Left lung (tissue), 10 donors: ENCODE results near the gene FAM240A. TPM values are rescaled to one million over a fixed set of nuclear protein-coding genes. Genes with fewer than 3 reads are reported as not detected.

Source experiments
- ATAC-seq: fragments of 200-7000 bp; cut with Tn5 transposase; one replicate; pipeline ENCODE4 v1.9.1; 2020; ENCODE audit warnings: moderate library complexity
- DNase-seq, 4 donors: peaks; one replicate each; pipeline ENCODE4 v3.0.0-alpha.2; 2013 to 2020
- H3K27ac ChIP-seq, 2 donors: fragments of 200-600 bp; sonication (generic) in 1 of 2; one replicate each; pipeline versions ENCODE4 v1.5.0 to v1.8.0; 2020 to 2021
- H3K27me3 ChIP-seq, 2 donors: fragments of 200-600 bp; sonication (generic) in 1 of 2; one replicate each; pipeline versions ENCODE4 v1.5.0 to v1.8.0; 2020 to 2021
- H3K36me3 ChIP-seq, 2 donors: fragments of 200-600 bp; sonication (generic) in 1 of 2; one replicate each; pipeline versions ENCODE4 v1.5.0 to v1.8.0; 2020 to 2021
- H3K4me1 ChIP-seq, 2 donors: fragments of 200-600 bp; one replicate each; pipeline ENCODE4 v1.8.0; 2021
- H3K4me3 ChIP-seq, 2 donors: fragments of 200-600 bp; sonication (generic) in 1 of 2; one replicate each; pipeline versions ENCODE4 v1.5.0 to v1.8.0; 2020 to 2021; ENCODE audit warnings: mild to moderate bottlenecking in 1 of 2
- H3K9me3 ChIP-seq, 2 donors: fragments of 200-600 bp; sonication (generic) in 1 of 2; one replicate each; pipeline versions ENCODE4 v1.5.0 to v1.8.0; 2020 to 2021
- CTCF ChIP-seq, 2 donors: fragments of 200-600 bp; sonication (generic) in 1 of 2; IDR thresholded peaks; one replicate each; pipeline versions ENCODE4 v1.5.0 to v1.8.0; 2021; ENCODE audit warnings: antibody characterized with exemption in 2 of 2
- intact Hi-C, 2 donors: fragments of 100-400 bp; cut with DNase I; formaldehyde crosslinking; loops; one replicate each; pipeline versions ENCODE4 v1.11.2 to v1.14.2; 2022
- polyA plus RNA-seq, 6 donors: library from polyadenylated mRNA; unstranded; fragments of 120-200 nt; gene quantifications; one replicate each; pipeline ENCODE4 v1.2.1, GENCODE V29; 2013; ENCODE audit not compliant: insufficient read length in 6 of 6
- total RNA-seq, 2 donors: library from RNA; stranded (reverse); fragmentation: NEBNext Ultra II Directional; extraction: Animal tissue kit (Norgen Biotek cat#: 25700); gene quantifications; one replicate each; pipeline ENCODE4 v1.2.1, GENCODE V29; 2021
- donor health status: DM: no; HTN: yes; CAD: no.
- donor health status: DM: no; HTN: no; CAD: no.

Gene FAM240A
- total and polyA plus RNA-seq, 8 donors: not detected

DNA sequence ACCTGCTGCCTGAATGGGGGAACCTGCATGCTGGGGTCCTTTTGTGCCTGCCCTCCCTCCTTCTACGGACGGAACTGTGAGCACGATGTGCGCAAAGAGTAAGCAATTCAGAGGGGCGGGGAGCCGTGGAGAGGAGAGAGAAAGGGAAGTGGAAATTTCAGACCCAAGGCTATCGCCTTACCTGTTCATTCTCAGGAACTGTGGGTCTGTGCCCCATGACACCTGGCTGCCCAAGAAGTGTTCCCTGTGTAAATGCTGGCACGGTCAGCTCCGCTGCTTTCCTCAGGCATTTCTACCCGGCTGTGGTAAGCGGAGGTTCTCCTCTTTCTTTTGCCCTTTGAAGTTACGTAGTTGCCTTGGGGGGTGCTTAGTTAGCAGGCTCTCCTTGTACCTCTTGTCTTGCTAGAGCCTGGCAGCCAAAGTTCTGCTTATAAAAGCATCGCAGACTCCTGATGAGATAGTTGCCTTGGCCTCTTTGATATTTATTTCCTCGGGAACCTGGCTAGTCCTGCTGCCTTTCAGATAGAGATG lies 32.5 kb upstream of the FAM240A start:
- intact Hi-C loops: no loop called here
- Histone ChIP-seq H3K9me3 (no peaks in the 10 kb centered on the region), H3K4me3 (no peak overlapping the region), H3K27ac (no peak overlapping the region), H3K27me3 (peaks cover 0 to 20% of the 10 kb centered on the region in 2 donors), H3K36me3 (no peaks in the 10 kb centered on the region), H3K4me1 (peaks cover 0 to 7% of the 10 kb centered on the region in 2 donors)
- ATAC-seq (no peak), DNase-seq (no peak)
- TF ChIP-seq CTCF (IDR thresholded peaks at IDR 0.05): no peak

DNA sequence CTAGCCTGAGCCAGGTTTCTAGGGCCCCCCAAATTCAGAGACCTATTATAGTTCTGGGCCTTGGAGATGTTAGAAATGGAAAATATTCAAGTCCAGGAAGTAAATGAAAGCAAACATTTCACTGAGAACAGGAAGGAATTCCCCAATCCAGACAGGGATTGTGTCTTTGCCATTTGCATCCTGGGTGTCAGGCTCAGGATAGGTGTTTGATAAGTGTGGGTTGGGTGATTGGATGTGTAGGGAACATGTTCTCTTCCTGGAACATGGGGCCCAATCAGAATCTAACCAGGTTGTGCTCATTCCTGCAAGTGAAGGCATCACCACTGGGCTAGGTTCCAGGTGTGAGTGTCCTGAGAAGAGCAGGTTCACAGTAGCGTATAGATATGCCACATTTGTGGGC lies 31.6 kb upstream of the FAM240A start:
- H3K27me3 ChIP-seq: peaks cover 0 to 16% of the 10 kb centered on the region in 2 donors
- no peak overlapping the region for H3K4me3 ChIP-seq
- TF ChIP-seq CTCF (IDR thresholded peaks at IDR 0.05): no peak
- ATAC-seq: no peak
- intact Hi-C loops: no loop called here
- no peak overlapping the region for H3K27ac ChIP-seq
- DNase-seq: no peak
- no peaks in the 10 kb centered on the region for H3K9me3 ChIP-seq
- no peaks in the 10 kb centered on the region for H3K36me3 ChIP-seq
- peaks cover 0 to 7% of the 10 kb centered on the region in 2 donors for H3K4me1 ChIP-seq

DNA sequence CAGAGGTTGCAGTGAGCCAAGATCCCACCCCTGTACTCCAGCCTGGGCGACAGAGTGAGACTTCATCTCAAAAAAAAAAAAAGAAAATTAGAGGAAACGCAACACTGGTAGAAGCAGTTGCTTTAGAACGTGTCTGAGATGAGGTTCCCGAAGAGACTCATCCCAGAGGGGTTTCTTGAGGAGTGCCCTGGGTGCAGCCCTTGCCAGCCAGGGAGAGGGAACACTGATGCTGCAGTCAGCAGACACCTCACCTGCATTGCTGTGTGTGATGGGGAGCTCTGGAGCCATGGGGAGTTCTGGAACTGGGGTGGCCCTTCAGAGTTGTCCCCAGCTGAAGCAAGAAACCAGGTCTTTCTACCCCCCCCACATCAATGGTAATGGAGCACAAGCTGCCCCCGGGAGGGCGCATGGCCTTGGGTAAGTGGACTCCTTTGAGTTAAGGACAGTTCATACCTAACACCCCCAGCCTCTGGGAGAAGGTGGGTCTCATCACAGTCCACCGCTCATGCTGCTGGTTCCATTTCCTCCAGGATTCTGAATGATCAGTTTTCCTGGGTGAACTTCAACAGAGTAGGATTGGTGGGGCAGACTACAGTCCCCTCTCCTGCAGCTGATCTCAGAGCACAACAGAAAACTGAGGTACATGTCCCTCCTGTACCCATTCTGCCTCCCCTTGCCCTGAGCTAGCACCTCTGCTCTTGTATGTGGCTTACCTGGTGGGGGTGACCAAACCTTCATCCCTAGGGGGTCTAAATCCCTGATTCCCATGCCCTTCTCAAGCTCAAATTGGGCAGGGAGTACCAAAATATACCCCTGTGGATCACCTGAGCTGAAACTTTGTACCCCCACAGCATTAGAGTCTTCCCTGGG lies 27.5 kb upstream of the FAM240A start:
- Histone ChIP-seq H3K4me3 (no peak overlapping the region), H3K36me3 (no peaks in the 10 kb centered on the region), H3K4me1 (no peaks in the 10 kb centered on the region), H3K27ac (no peak overlapping the region), H3K27me3 (no peaks in the 10 kb centered on the region), H3K9me3 (no peaks in the 10 kb centered on the region)
- intact Hi-C loops: no loop called here
- ATAC-seq (no peak), DNase-seq (no peak)
- no peak for TF ChIP-seq CTCF (IDR thresholded peaks at IDR 0.05)

DNA sequence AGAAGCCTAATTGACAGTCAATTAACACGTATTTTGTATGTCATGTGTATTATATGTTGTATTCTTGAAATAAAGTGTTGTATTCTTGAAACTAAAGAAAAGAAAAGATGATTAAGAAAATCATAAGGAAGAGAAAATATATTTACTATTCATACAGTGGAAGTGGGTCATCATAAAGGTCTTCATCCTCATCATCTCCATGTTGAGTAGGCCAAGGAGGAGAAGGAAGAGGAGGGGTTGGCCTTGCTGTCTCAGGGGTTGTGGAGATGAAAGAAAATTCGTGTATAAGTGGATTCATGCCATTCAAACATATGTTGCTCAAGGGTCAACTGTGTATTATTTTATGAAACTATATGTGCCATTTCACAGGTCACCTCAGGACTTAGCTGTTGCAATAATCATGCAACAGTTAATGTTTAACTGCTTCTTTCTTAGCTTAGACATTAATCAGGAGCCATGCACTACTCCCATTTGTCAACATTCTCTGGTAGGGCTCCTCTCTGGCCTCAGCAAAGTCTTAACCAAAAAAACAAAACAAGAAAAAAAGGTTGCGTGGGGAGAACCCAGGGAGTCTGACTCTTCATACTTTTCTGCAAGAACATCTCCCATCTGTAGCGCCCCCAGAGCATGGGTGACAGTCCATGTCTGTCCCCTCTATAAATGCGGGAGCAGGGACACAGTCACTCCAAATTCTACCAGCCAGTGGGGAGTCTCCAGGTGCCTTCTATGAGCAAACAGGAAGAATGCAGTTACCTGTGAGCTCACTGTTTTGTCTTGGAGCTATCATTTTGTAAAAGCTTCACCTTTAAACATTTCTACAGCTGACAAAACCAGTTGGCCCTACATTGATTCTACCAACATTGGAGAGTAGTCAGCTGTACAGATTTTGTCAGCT lies 26.3 kb upstream of the FAM240A start:
- Histone ChIP-seq H3K27me3 (no peaks in the 10 kb centered on the region), H3K9me3 (no peaks in the 10 kb centered on the region), H3K4me1 (no peaks in the 10 kb centered on the region), H3K27ac (no peak overlapping the region), H3K4me3 (no peak overlapping the region), H3K36me3 (no peaks in the 10 kb centered on the region)
- TF ChIP-seq CTCF (IDR thresholded peaks at IDR 0.05): no peak
- ATAC-seq (no peak), DNase-seq (no peak)
- intact Hi-C loops: no loop called here
